Parathyroid adenoma (tissue), 2 donors: ENCODE data around the gene RBM34.

Experiments used
- H2AFZ ChIP-seq: fragments of 300-600 bp; sonication (generic); one replicate; pipeline ENCODE4 v1.7.0; 2017; ENCODE audit warnings: antibody characterized with exemption, mild to moderate bottlenecking
- H3K27ac ChIP-seq: fragments of 300-600 bp; sonication (generic); one replicate; pipeline ENCODE4 v1.7.0; 2017
- H3K27me3 ChIP-seq: fragments of 300-600 bp; sonication (generic); one replicate; pipeline ENCODE4 v1.7.0; 2017; ENCODE audit warnings: low read length; ENCODE audit not compliant: control insufficient read depth, insufficient read depth
- H3K36me3 ChIP-seq: fragments of 300-600 bp; sonication (generic); one replicate; pipeline ENCODE4 v1.7.0; 2017; ENCODE audit warnings: low read length; ENCODE audit not compliant: control insufficient read depth, insufficient read depth
- H3K4me1 ChIP-seq: fragments of 300-600 bp; sonication (generic); one replicate; pipeline ENCODE4 v1.7.0; 2017; ENCODE audit warnings: control low read depth
- H3K4me2 ChIP-seq: fragments of 300-600 bp; sonication (generic); one replicate; pipeline ENCODE4 v1.7.0; 2017; ENCODE audit warnings: low read length
- H3K4me3 ChIP-seq: fragments of 300-600 bp; sonication (generic); one replicate; pipeline ENCODE4 v1.7.0; 2017; ENCODE audit warnings: low read depth, low read length
- H3K79me2 ChIP-seq: fragments of 300-600 bp; sonication (generic); one replicate; pipeline ENCODE4 v1.7.0; 2017; ENCODE audit warnings: control low read depth
- H3K9ac ChIP-seq: fragments of 300-600 bp; sonication (generic); one replicate; pipeline ENCODE4 v1.7.0; 2017; ENCODE audit warnings: mild to moderate bottlenecking
- H3K9me3 ChIP-seq: fragments of 300-600 bp; sonication (generic); one replicate; pipeline ENCODE4 v1.7.0; 2017; ENCODE audit warnings: low read length; ENCODE audit not compliant: control insufficient read depth
- TF ChIP-seq, protein P1 (sequence below): fragments of 300-600 bp; sonication (generic); IDR thresholded peaks from one replicate; pipeline ENCODE4 v1.7.0; 2017; ENCODE audit warnings: antibody characterized with exemption, mild to moderate bottlenecking
- donor health status: primary hyperparathyroidism.

RBM34 gene

GRCh38 chr1:235149824-235150223 lies 11.2 kb downstream of the RBM34 start:
- Histone ChIP-seq H3K9me3 (no peaks in the 10 kb centered on the region), H3K36me3 (no peaks in the 10 kb centered on the region), H3K9ac (no peak overlapping the region), H3K79me2 (no peaks in the 10 kb centered on the region), H3K4me1 (no peaks in the 10 kb centered on the region), H3K27ac (no peak overlapping the region), H3K27me3 (no peaks in the 10 kb centered on the region), H2AFZ (no peak overlapping the region), H3K4me3 (no peak overlapping the region), H3K4me2 (no peak overlapping the region)
- TF ChIP-seq, protein P1, sequence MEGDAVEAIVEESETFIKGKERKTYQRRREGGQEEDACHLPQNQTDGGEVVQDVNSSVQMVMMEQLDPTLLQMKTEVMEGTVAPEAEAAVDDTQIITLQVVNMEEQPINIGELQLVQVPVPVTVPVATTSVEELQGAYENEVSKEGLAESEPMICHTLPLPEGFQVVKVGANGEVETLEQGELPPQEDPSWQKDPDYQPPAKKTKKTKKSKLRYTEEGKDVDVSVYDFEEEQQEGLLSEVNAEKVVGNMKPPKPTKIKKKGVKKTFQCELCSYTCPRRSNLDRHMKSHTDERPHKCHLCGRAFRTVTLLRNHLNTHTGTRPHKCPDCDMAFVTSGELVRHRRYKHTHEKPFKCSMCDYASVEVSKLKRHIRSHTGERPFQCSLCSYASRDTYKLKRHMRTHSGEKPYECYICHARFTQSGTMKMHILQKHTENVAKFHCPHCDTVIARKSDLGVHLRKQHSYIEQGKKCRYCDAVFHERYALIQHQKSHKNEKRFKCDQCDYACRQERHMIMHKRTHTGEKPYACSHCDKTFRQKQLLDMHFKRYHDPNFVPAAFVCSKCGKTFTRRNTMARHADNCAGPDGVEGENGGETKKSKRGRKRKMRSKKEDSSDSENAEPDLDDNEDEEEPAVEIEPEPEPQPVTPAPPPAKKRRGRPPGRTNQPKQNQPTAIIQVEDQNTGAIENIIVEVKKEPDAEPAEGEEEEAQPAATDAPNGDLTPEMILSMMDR, result no peak

GRCh38 chr1:235147269-235147668 lies 13.8 kb downstream of the RBM34 start:
- Histone ChIP-seq H3K9ac (no peak overlapping the region), H3K4me2 (no peak overlapping the region), H3K4me3 (no peak overlapping the region), H3K4me1 (no peaks in the 10 kb centered on the region), H2AFZ (no peak overlapping the region), H3K36me3 (no peaks in the 10 kb centered on the region), H3K27ac (no peak overlapping the region), H3K79me2 (no peaks in the 10 kb centered on the region), H3K9me3 (no peaks in the 10 kb centered on the region), H3K27me3 (no peaks in the 10 kb centered on the region)
- TF ChIP-seq, protein P1, result no peak

DNA sequence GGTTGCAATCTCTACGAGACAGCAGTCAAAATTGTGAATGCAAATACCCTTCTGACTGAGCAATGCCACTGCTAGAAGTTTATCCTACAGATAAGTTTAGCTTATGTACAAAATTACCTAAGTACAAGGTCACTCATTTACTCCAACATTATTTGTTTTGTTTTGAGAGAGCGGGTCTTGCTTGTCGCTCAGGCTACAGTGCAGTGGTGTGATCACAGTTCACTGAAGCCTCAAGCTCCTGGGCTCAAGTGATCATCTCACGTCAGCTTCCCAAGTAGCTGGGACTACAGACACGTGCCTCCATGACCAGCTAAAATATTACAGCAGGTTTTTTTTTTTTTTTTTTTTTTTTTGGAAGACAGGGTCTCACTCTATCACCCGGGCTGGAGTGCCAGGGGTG lies 15.4 kb downstream of the RBM34 start:
- Histone ChIP-seq H3K4me1 (no peaks in the 10 kb centered on the region), H3K27me3 (no peaks in the 10 kb centered on the region), H3K79me2 (no peaks in the 10 kb centered on the region), H3K9ac (no peak overlapping the region), H2AFZ (no peak overlapping the region), H3K9me3 (no peaks in the 10 kb centered on the region), H3K4me2 (no peak overlapping the region), H3K36me3 (no peaks in the 10 kb centered on the region), H3K4me3 (no peak overlapping the region), H3K27ac (no peak overlapping the region)
- TF ChIP-seq, protein P1, result no peak

- Histone ChIP-seq H3K79me2 (no peaks in the 10 kb centered on the region), H3K9ac (no peak overlapping the region), H3K36me3 (no peaks in the 10 kb centered on the region), H3K9me3 (no peaks in the 10 kb centered on the region), H3K27me3 (no peaks in the 10 kb centered on the region), H2AFZ (no peak overlapping the region), H3K4me3 (no peak overlapping the region), H3K4me2 (no peak overlapping the region), H3K27ac (no peak overlapping the region), H3K4me1 (no peaks in the 10 kb centered on the region)
- TF ChIP-seq, protein P1, result no peak
Measured at GRCh38 chr1:235142991-235143390, 18.1 kb downstream of the RBM34 start.

DNA sequence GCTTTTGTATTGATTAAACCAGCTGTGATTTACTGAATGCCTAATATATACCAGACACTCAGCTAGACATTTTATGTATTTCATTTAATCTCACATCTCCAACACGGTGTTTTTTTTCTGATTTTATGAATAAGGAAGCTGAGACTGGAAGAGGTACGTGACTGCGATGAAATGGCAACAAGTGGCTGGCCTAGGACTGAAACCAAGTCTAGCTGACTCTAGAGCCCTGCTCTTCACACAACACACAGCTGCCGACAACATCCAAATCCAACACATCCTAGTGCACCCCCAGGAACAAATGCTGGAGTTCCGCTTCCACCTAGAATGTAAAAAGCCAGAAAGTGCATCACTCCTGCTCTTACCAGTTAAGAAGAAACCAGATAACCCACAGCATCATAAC lies 21.7 kb downstream of the RBM34 start:
- no peak overlapping the region for H3K4me2 ChIP-seq
- H3K9me3 ChIP-seq, result no peaks in the 10 kb centered on the region
- H3K9ac ChIP-seq, result no peak overlapping the region
- H3K27me3 ChIP-seq, result no peaks in the 10 kb centered on the region
- H3K27ac ChIP-seq, result no peak overlapping the region
- no peaks in the 10 kb centered on the region for H3K79me2 ChIP-seq
- TF ChIP-seq, protein P1, result no peak
- no peak overlapping the region for H2AFZ ChIP-seq
- H3K36me3 ChIP-seq, result no peaks in the 10 kb centered on the region
- no peak overlapping the region for H3K4me3 ChIP-seq
- H3K4me1 ChIP-seq, result no peaks in the 10 kb centered on the region
